Activated CD8-positive, alpha-beta T cell treated with anti-CD3 and anti-CD28 coated beads for 36 hours (primary cell): ENCODE data around the gene PEBP1. TPM values are rescaled to one million over a fixed set of nuclear protein-coding genes. Genes with fewer than 3 reads are reported as not detected.
A peak's percentile ranks its signal among the peaks of the same experiment; 100 is the strongest.

Source experiments
- ATAC-seq: fragments of 200-7000 bp; cut with Tn5 transposase; one replicate; pipeline ENCODE4 v1.10.0; 2021; ENCODE audit warnings: mild to moderate bottlenecking, moderate library complexity
- CTCF ChIA-PET: fragments of 350-600 bp; sonication (Branson Sonifier 250); formaldehyde crosslinking; loops from one replicate; lab custom pipeline; 2021; ENCODE audit warnings: antibody characterized with exemption; lab: Charles Lee
- POLR2A ChIA-PET: fragments of 350-600 bp; sonication (Branson Sonifier 250); formaldehyde crosslinking; loops from one replicate; lab custom pipeline; 2021; ENCODE audit warnings: antibody characterized with exemption; lab: Charles Lee
- DNase-seq: peaks from one replicate; pipeline ENCODE4 v3.0.0-alpha.2; 2020
- H3K27ac Mint-ChIP-seq: one replicate; pipeline ENCODE4 v1.8.0; 2021; ENCODE audit warnings: mild to moderate bottlenecking, mixed read lengths
- H3K27me3 Mint-ChIP-seq: one replicate; pipeline ENCODE4 v1.8.0; 2021; ENCODE audit warnings: mixed read lengths
- H3K36me3 Mint-ChIP-seq: one replicate; pipeline ENCODE4 v1.8.0; 2021; ENCODE audit warnings: low read depth, mixed read lengths
- H3K4me1 Mint-ChIP-seq: one replicate; pipeline ENCODE4 v1.8.0; 2021; ENCODE audit warnings: low read depth, mixed read lengths
- H3K4me3 Mint-ChIP-seq: one replicate; pipeline ENCODE4 v1.8.0; 2021; ENCODE audit warnings: mild to moderate bottlenecking, moderate library complexity, mixed read lengths
- H3K9me3 Mint-ChIP-seq: one replicate; pipeline ENCODE4 v1.8.0; 2021; ENCODE audit warnings: mixed read lengths
- intact Hi-C: fragments of 100-400 bp; cut with micrococcal nuclease; formaldehyde crosslinking; loops from one replicate; pipeline ENCODE4 v1.10.0; 2022
- total RNA-seq, 2 experiments: library from RNA; stranded (reverse); gene quantifications; one replicate each; pipeline ENCODE4 v1.2.3, GENCODE V29; 2021
- TF ChIP-seq, protein P1 (sequence below): fragments of 200-600 bp; IDR thresholded peaks from one replicate; pipeline ENCODE4 v1.8.0; 2022; ENCODE audit warnings: antibody characterized with exemption, mild to moderate bottlenecking

PEBP1 gene
- total RNA-seq, 2 experiments from 2014 or later: 122 to 128 TPM

DNA sequence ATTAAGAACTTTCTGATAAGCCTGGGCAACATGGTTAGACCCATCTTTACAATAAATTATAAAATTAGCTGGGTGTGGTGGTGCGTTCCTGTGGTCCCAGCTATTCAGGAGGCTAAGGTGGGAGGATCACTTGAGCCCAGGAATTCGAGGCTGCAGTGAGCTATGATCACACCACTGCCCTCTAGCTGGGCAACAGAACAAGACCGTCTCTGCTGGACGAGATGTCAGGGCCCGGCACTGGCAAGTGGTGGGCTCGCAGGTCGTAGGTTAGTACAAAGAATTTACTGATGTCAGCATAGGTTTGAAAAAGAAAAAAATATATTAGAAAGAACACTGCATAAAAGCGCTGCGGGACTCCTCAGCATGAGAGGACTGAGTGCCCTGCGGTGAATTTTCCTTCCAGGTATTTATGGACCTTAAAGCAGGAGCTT, 16.5 kb upstream of the PEBP1 start:
- Mint-ChIP-seq H3K4me3 (no peak overlapping the region), H3K27me3 (no peaks in the 10 kb centered on the region), H3K36me3 (no peaks in the 10 kb centered on the region), H3K4me1 (peaks cover 8% of the 10 kb centered on the region), H3K9me3 (no peaks in the 10 kb centered on the region), H3K27ac (no peak overlapping the region)
- ChIA-PET CTCF (interaction anchor here (2.2 to 2.7 kb wide), 2 partner anchors 170 to 245 kb away, joined by 7 to 17 read pairs; no protein-coding TSS in a partner anchor), POLR2A (no interaction called here)
- ATAC-seq (no peak), DNase-seq (no peak)
- intact Hi-C loops: no loop called here
- TF ChIP-seq, protein P1, sequence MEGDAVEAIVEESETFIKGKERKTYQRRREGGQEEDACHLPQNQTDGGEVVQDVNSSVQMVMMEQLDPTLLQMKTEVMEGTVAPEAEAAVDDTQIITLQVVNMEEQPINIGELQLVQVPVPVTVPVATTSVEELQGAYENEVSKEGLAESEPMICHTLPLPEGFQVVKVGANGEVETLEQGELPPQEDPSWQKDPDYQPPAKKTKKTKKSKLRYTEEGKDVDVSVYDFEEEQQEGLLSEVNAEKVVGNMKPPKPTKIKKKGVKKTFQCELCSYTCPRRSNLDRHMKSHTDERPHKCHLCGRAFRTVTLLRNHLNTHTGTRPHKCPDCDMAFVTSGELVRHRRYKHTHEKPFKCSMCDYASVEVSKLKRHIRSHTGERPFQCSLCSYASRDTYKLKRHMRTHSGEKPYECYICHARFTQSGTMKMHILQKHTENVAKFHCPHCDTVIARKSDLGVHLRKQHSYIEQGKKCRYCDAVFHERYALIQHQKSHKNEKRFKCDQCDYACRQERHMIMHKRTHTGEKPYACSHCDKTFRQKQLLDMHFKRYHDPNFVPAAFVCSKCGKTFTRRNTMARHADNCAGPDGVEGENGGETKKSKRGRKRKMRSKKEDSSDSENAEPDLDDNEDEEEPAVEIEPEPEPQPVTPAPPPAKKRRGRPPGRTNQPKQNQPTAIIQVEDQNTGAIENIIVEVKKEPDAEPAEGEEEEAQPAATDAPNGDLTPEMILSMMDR: no peak

DNA sequence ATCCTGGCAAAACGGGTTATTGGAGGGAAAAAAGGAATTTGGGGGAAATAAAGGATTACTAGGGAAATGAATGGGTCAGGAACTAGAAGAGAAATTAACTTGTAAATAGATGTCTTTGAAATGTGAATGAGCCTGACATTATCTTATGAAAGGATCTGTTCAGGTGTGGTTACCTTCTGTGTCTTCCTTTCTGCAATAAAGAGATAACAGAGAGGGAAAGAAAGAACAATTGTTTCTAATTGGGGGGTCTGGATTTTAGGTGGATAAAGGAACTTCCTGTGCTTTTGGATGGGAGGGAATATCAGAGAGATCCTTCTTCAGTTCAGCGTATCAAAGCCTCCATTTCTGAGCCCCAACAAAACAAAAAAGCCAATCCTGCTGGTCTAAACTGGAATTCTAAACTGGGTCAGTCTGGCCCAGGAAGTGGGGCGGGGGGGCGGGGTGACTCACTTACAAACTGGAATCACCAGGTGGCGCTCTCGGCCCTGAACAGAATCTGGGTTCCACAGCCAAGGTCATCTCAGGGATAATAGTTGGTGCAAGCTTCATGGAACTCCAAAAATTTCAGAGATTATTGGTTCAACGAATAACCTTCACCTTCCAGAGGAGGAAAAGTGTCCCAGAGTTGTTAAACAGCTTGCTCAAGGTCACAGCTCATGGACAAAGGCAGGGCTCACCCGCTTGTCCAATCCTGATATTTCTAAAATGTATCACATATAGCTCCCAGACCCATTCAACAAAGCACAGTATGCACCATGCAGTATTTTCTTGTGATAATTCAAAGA, 15.2 kb upstream of the PEBP1 start:
- Mint-ChIP-seq H3K27ac (peak overlapping the region; percentile 79), H3K9me3 (no peaks in the 10 kb centered on the region), H3K27me3 (no peaks in the 10 kb centered on the region), H3K4me1 (peaks cover 8% of the 10 kb centered on the region), H3K4me3 (no peak overlapping the region), H3K36me3 (no peaks in the 10 kb centered on the region)
- ChIA-PET CTCF (interaction anchor here (0.8 to 2.7 kb wide), 28 partner anchors 8 to 271 kb away, joined by 3 to 25 read pairs (median 4); partner anchors contain the start of genes PEBP1 and SUDS3), POLR2A (interaction anchor here (1.1 to 1.2 kb wide), 2 partner anchors 60 to 255 kb away, joined by 4 to 5 read pairs; partner anchors contain the start of genes SUDS3 and WSB2)
- ATAC-seq (peak; percentile 66), DNase-seq (peak; percentile 79)
- TF ChIP-seq, protein P1: peak; percentile 93
- intact Hi-C loops: no loop called here

DNA sequence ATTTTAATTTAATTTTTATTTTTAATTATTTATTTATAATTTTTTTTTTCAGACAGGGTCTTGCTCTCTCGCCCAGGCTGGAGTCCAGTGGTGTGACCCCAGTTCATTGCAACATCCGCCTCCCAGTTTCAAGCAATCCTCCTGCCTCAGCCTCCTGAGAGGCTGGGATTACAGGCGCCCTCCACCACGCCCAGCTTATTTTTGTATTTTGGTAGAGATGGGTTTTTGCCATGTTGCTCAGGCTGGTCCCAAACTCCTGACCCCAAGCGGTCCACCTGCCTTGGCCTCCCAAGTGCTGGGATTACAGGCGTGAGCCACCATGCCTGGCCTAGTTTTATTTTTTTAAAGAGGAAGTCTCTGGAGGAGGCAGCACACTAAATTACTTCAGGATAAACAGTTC, 13.7 kb upstream of the PEBP1 start:
- intact Hi-C loops: no loop called here
- Mint-ChIP-seq H3K27me3 (no peaks in the 10 kb centered on the region), H3K4me1 (peaks cover 8% of the 10 kb centered on the region), H3K27ac (no peak overlapping the region), H3K9me3 (no peaks in the 10 kb centered on the region), H3K36me3 (no peaks in the 10 kb centered on the region), H3K4me3 (no peak overlapping the region)
- CTCF ChIA-PET: interaction anchor here (1.3 to 2.7 kb wide), 8 partner anchors 9 to 272 kb away, joined by 3 to 25 read pairs (median 6); partner anchors contain the start of gene SUDS3
- TF ChIP-seq, protein P1: no peak
- no peak for ATAC-seq
- POLR2A ChIA-PET: no interaction called here
- no peak for DNase-seq

DNA sequence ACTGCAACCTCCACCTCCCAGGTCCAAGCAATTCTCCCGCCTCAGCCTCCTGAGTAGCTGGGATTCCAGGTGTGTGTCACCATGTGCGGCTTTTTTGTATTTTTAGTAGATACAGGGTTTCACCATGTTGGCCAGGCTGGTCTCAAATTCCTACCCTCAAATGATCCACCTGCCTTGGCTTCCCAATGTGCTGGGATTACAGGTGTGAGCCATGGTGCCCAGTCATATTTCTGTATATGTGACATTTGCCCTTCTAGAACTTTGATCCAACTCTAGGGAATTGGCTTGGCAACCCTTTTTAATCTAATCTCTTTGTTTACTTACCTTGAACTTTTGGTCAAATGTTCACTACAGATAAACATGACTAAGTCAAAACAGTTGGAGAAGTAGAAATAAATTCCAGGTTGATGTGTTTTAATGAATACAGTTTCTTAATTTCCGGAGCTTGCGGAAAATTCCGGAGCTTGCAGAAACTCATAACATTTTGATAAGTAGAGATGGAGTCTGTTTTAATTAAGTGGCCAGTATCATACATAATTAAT, 11.5 kb upstream of the PEBP1 start:
- no peak for ATAC-seq
- Mint-ChIP-seq H3K4me1 (peaks cover 8% of the 10 kb centered on the region), H3K27me3 (no peaks in the 10 kb centered on the region), H3K36me3 (peaks cover 1% of the 10 kb centered on the region), H3K9me3 (no peaks in the 10 kb centered on the region), H3K4me3 (no peak overlapping the region), H3K27ac (no peak overlapping the region)
- DNase-seq: no peak
- intact Hi-C loops: no loop called here
- TF ChIP-seq, protein P1: no peak
- POLR2A ChIA-PET: interaction anchor here (1.3 kb wide), 1 partner anchor 12 kb away, joined by 4 read pairs; the partner anchor contains the start of gene PEBP1
- CTCF ChIA-PET: interaction anchor here (0.7 kb wide), 1 partner anchor 59 kb away, joined by 3 read pairs; no protein-coding TSS in a partner anchor
